ENCODE data around the gene LAMB1. TPM values are rescaled to one million over a fixed set of nuclear protein-coding genes. Genes with fewer than 3 reads are reported as not detected.
A peak's percentile ranks its signal among the peaks of the same experiment; 100 is the strongest.

Gene LAMB1
- total RNA-seq, 2 donors from 2014 or later = 91.6 to 96.7 TPM

- H3K9me3 ChIP-seq = no peaks in the 10 kb centered on the region
- no peaks in the 10 kb centered on the region for H3K27me3 ChIP-seq
- no peak for TF ChIP-seq CTCF (IDR thresholded peaks at IDR 0.05)
- H3K4me3 ChIP-seq = no peak overlapping the region
- intact Hi-C loops (cut with DNase I) = no loop called here
- H3K36me3 ChIP-seq = no peaks in the 10 kb centered on the region
- no peak overlapping the region for H3K9ac ChIP-seq (ENCODE audit: low read depth in 2 of 2, low read length in 2 of 2)
- H3K4me1 ChIP-seq = no peaks in the 10 kb centered on the region
- DNase-seq = no peak
- no peak overlapping the region for H3K27ac ChIP-seq
Measured at GRCh38 chr7:107973861-107974260, 29.1 kb downstream of the LAMB1 start.

- TF ChIP-seq CTCF (IDR thresholded peaks at IDR 0.05) = no peak
- Histone ChIP-seq H3K9ac (ENCODE audit: low read depth in 2 of 2, low read length in 2 of 2) (no peak overlapping the region), H3K27me3 (no peaks in the 10 kb centered on the region), H3K4me3 (no peak overlapping the region), H3K27ac (no peak overlapping the region), H3K9me3 (no peaks in the 10 kb centered on the region), H3K36me3 (no peaks in the 10 kb centered on the region), H3K4me1 (no peaks in the 10 kb centered on the region)
- no peak for DNase-seq
- intact Hi-C loops (cut with DNase I) = no loop called here
Measured at GRCh38 chr7:107972941-107973376, 30.0 kb downstream of the LAMB1 start.

GRCh38 chr7:107972075-107972482 lies 30.9 kb downstream of the LAMB1 start:
- Histone ChIP-seq H3K4me3 (no peak overlapping the region), H3K4me1 (no peaks in the 10 kb centered on the region), H3K27ac (peak overlapping the region; percentile 29), H3K27me3 (no peaks in the 10 kb centered on the region), H3K36me3 (no peaks in the 10 kb centered on the region), H3K9ac (ENCODE audit: low read depth in 2 of 2, low read length in 2 of 2) (no peak overlapping the region), H3K9me3 (no peaks in the 10 kb centered on the region)
- no peak for TF ChIP-seq CTCF (IDR thresholded peaks at IDR 0.05)
- DNase-seq = no peak
- intact Hi-C loops (cut with DNase I) = no loop called here

- Histone ChIP-seq H3K27me3 (no peaks in the 10 kb centered on the region), H3K9me3 (no peaks in the 10 kb centered on the region), H3K36me3 (no peaks in the 10 kb centered on the region), H3K4me3 (no peak overlapping the region), H3K9ac (ENCODE audit: low read depth in 2 of 2, low read length in 2 of 2) (no peak overlapping the region), H3K4me1 (no peaks in the 10 kb centered on the region), H3K27ac (peak overlapping the region; percentile 29)
- no peak for DNase-seq
- no peak for TF ChIP-seq CTCF (IDR thresholded peaks at IDR 0.05)
- intact Hi-C loops (cut with DNase I) = no loop called here
Measured at GRCh38 chr7:107971613-107972012, 31.3 kb downstream of the LAMB1 start.

DNA sequence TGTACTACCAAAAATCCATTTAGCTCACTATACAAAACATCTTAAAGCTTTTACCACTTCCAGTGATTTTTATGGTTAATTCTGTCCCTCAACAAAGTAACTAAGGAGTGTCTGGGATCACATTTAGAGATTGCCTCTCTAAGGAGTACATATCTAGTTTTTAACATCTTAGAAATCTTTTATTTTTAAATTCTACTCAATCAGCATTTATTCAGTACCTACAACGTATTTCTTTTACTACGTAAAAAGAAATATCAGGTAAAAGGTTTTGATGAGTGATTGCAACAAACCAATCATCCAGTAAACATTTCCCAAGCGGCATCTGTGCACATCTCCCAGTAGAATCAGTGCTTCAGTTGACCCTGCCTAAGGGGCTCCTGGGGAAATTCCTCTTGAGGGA lies 31.9 kb downstream of the LAMB1 start:
- Histone ChIP-seq H3K9me3 (no peaks in the 10 kb centered on the region), H3K9ac (ENCODE audit: low read depth in 2 of 2, low read length in 2 of 2) (no peak overlapping the region), H3K4me3 (no peak overlapping the region), H3K27ac (no peak overlapping the region), H3K27me3 (no peaks in the 10 kb centered on the region), H3K36me3 (no peaks in the 10 kb centered on the region), H3K4me1 (no peaks in the 10 kb centered on the region)
- TF ChIP-seq CTCF (IDR thresholded peaks at IDR 0.05) = no peak
- DNase-seq = no peak
- intact Hi-C loops (cut with DNase I) = no loop called here

GRCh38 chr7:107969856-107970255 lies 33.1 kb downstream of the LAMB1 start:
- intact Hi-C loops (cut with DNase I) = no loop called here
- TF ChIP-seq CTCF (IDR thresholded peaks at IDR 0.05) = no peak
- no peaks in the 10 kb centered on the region for H3K36me3 ChIP-seq
- no peak overlapping the region for H3K27ac ChIP-seq
- no peaks in the 10 kb centered on the region for H3K4me1 ChIP-seq
- no peak overlapping the region for H3K9ac ChIP-seq (ENCODE audit: low read depth in 2 of 2, low read length in 2 of 2)
- DNase-seq = no peak
- H3K9me3 ChIP-seq = no peaks in the 10 kb centered on the region
- H3K27me3 ChIP-seq = no peaks in the 10 kb centered on the region
- no peak overlapping the region for H3K4me3 ChIP-seq
